Stimulated activated CD8-positive, alpha-beta memory T cell treated with anti-CD3 and anti-CD28 coated beads, Interleukin-12 subunit alpha, Interleukin-12 subunit beta, amount 100 ng/mL, for 4 hours (primary cell): ENCODE measurements around the gene SYNCRIP.
"Not testable (repeated sequence)": the region's sequence is repeated elsewhere in the genome, so short reads cannot be mapped to it uniquely, and the experiment has no call there.

Source experiments
- DNase-seq: peaks from one replicate; pipeline ENCODE4 v3.0.0-alpha.2; 2020; ENCODE audit warnings: low read depth

Gene SYNCRIP

GRCh38 chr6:85642774-85643536, at the start of gene SYNCRIP:
SYNCRIP (minus strand) TSS chr6:85642886; CDS start chr6:85641439, 1,447 bp downstream.
- DNase-seq, result peak; percentile 99

GRCh38 chr6:85691478-85691877, 48.8 kb upstream of the SYNCRIP start:
- no peak for DNase-seq

GRCh38 chr6:85690071-85690470, 47.4 kb upstream of the SYNCRIP start:
- no peak for DNase-seq

- DNase-seq, result no peak
Measured at GRCh38 chr6:85685713-85686112, 43.0 kb upstream of the SYNCRIP start.

GRCh38 chr6:85684809-85685171, 42.1 kb upstream of the SYNCRIP start:
- DNase-seq, result no peak

- no peak for DNase-seq
Measured at GRCh38 chr6:85684133-85684808, 41.6 kb upstream of the SYNCRIP start.

GRCh38 chr6:85681899-85682298, 39.2 kb upstream of the SYNCRIP start:
- DNase-seq, result not testable (repeated sequence)

GRCh38 chr6:85680388-85680787, 37.7 kb upstream of the SYNCRIP start:
- no peak for DNase-seq

GRCh38 chr6:85679445-85680123, 36.9 kb upstream of the SYNCRIP start:
- DNase-seq, result no peak

GRCh38 chr6:85678602-85679444, 36.1 kb upstream of the SYNCRIP start:
- DNase-seq, result peak; percentile 95

GRCh38 chr6:85678026-85678601, 35.4 kb upstream of the SYNCRIP start:
- no peak for DNase-seq

- DNase-seq, result no peak
Measured at GRCh38 chr6:85677234-85677956, 34.7 kb upstream of the SYNCRIP start.

- no peak for DNase-seq
Measured at GRCh38 chr6:85676086-85676729, 33.5 kb upstream of the SYNCRIP start.

GRCh38 chr6:85675030-85675819, 32.5 kb upstream of the SYNCRIP start:
- DNase-seq, result no peak

- DNase-seq, result no peak
Measured at GRCh38 chr6:85674604-85675003, 31.9 kb upstream of the SYNCRIP start.

- no peak for DNase-seq
Measured at GRCh38 chr6:85673198-85674139, 30.8 kb upstream of the SYNCRIP start.

GRCh38 chr6:85672623-85673022, 29.9 kb upstream of the SYNCRIP start:
- no peak for DNase-seq

GRCh38 chr6:85672050-85672449, 29.4 kb upstream of the SYNCRIP start:
- no peak for DNase-seq

- no peak for DNase-seq
Measured at GRCh38 chr6:85670573-85670972, 27.9 kb upstream of the SYNCRIP start.
